SU-DHL-6 (cell line): ENCODE measurements around the gene CUL7.

ENCODE experiments used
- CTCF ChIP-seq: fragments of 200-600 bp; sonication (generic); IDR thresholded peaks from one replicate; pipeline ENCODE4 v1.5.1; 2017; ENCODE audit warnings: antibody characterized with exemption, mild to moderate bottlenecking, low read length, moderate library complexity; ENCODE audit not compliant: insufficient read depth, poor library complexity, severe bottlenecking
- EZH2phosphoT487 ChIP-seq: fragments of 200-600 bp; sonication (generic), shearing (Covaris generic); conservative IDR thresholded peaks from 2 replicates; pipeline ENCODE4 v1.6.1; 2018; ENCODE audit warnings: mild to moderate bottlenecking, antibody characterized with exemption, low read length, moderate library complexity, mixed read lengths

DNA sequence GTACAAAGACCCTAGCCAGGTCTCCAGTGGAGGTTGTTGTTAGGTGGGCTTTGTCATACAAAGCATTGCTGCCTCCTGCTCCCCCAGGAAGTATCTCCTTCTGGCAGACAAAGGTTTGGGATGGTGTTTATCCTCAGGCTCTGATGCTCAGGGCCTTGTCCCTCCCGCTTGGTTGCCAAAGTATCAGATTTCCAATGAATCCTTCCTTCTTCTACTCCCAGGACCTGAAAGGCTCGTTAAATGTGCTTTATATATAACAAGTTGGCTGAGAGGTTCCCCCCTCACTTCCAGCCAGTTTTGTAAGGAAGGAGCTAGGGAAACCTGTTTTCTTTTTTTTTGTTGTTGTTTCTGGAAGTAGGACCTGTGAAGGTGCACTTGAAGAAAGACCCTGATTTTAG, 36.9 kb upstream of the CUL7 start:
- TF ChIP-seq CTCF, result no peak
- TF ChIP-seq EZH2phosphoT487, result no peak
